ENCODE data around the gene CARM1. TPM values are rescaled to one million over a fixed set of nuclear protein-coding genes. Genes with fewer than 3 reads are reported as not detected.

The CARM1 gene
- total RNA-seq, 1 experiment from 2014 or later, result 56.2 TPM

- no peak for TF ChIP-seq EZH2 (IDR thresholded peaks at IDR 0.05; ENCODE audit: low read length, unreplicated experiment)
- no peak for TF ChIP-seq CTCF (conservative IDR thresholded peaks at IDR 0.05; ENCODE audit: low read depth, low read length)
- TF ChIP-seq EZH2phosphoT487 (IDR thresholded peaks at IDR 0.05; ENCODE audit: borderline replicate concordance, low read length), result no peak
- H3F3A ChIP-seq (ENCODE audit: low read length, unreplicated experiment), result no peaks in the 10 kb centered on the region
- ATAC-seq, result no peak; the same call in 1 of the 2 replicates
- peaks cover 51% of the 10 kb centered on the region for H3K79me2 ChIP-seq (ENCODE audit: low read length)
- H3K27me3 ChIP-seq (ENCODE audit: low read length), result no peaks in the 10 kb centered on the region
- ChIA-PET POLR2A (ENCODE audit: unreplicated experiment) (no interaction called here), CTCF (interaction anchor here (0.5 to 2.1 kb wide), 5 partner anchors 27 to 172 kb away, joined by 3 to 25 read pairs (median 3); partner anchors contain the start of gene TMED1)
- BruUV-seq (replicated peaks), result no TSS peak
- no peaks in the 10 kb centered on the region for H3K9me3 ChIP-seq (ENCODE audit: low read length)
- no peaks in the 10 kb centered on the region for H3K36me3 ChIP-seq (ENCODE audit: low read depth, low read length)
- H3K4me2 ChIP-seq (ENCODE audit: low read length), result peak overlapping the region; percentile 80
- H3K9ac ChIP-seq (ENCODE audit: low read length), result peak overlapping the region; percentile 93
- intact Hi-C loops (cut with micrococcal nuclease), result loop anchor here (1.0 to 5.0 kb wide), 3 partner anchors 25 to 45 kb away; partner anchors contain the start of gene TMED1
- peaks cover 8% of the 10 kb centered on the region; the same call in 1 of the 2 replicates for H3K4me1 ChIP-seq (ENCODE audit: insufficient read depth, low read length)
- H3K27ac ChIP-seq (ENCODE audit: low read length), result peak overlapping the region; percentile 31
- H2AFZ ChIP-seq (ENCODE audit: low read length), result peak overlapping the region; percentile 69
- DNase-seq, result peak; percentile 19
- H3K4me3 ChIP-seq (ENCODE audit: low read length), result peak overlapping the region; percentile 84
- no peaks in the 10 kb centered on the region for H3K9me2 ChIP-seq (replicated peaks; ENCODE audit: low read length)
- H4K20me1 ChIP-seq (ENCODE audit: low read length), result no peaks in the 10 kb centered on the region
Observed at GRCh38 chr19:10871711-10872545, 575 bp downstream of the CARM1 start.

GRCh38 chr19:10872546-10873107 is 1.3 kb downstream of the CARM1 start:
- intact Hi-C loops (cut with micrococcal nuclease), result loop anchor here (2.0 to 5.0 kb wide), 2 partner anchors 24 to 45 kb away; no protein-coding TSS in a partner anchor
- peak overlapping the region; percentile 80 for H3K4me2 ChIP-seq (ENCODE audit: low read length)
- BruUV-seq (replicated peaks), result TSS peak; percentile 35
- no peaks in the 10 kb centered on the region for H4K20me1 ChIP-seq (ENCODE audit: low read length)
- H3K9me3 ChIP-seq (ENCODE audit: low read length), result no peaks in the 10 kb centered on the region
- ATAC-seq (no peak), DNase-seq (peak; percentile 19)
- no peaks in the 10 kb centered on the region for H3K9me2 ChIP-seq (replicated peaks; ENCODE audit: low read length)
- no peaks in the 10 kb centered on the region for H3F3A ChIP-seq (ENCODE audit: low read length, unreplicated experiment)
- no peak for TF ChIP-seq CTCF (conservative IDR thresholded peaks at IDR 0.05; ENCODE audit: low read depth, low read length)
- TF ChIP-seq EZH2 (IDR thresholded peaks at IDR 0.05; ENCODE audit: low read length, unreplicated experiment), result no peak
- TF ChIP-seq EZH2phosphoT487 (IDR thresholded peaks at IDR 0.05; ENCODE audit: borderline replicate concordance, low read length), result no peak
- H3K79me2 ChIP-seq (ENCODE audit: low read length), result peaks cover 56% of the 10 kb centered on the region
- H2AFZ ChIP-seq (ENCODE audit: low read length), result peak overlapping the region; percentile 69
- ChIA-PET CTCF (interaction anchor here (0.5 to 1.1 kb wide), 3 partner anchors 26 to 59 kb away, joined by 3 to 16 read pairs (median 3); no protein-coding TSS in a partner anchor), POLR2A (ENCODE audit: unreplicated experiment) (no interaction called here)
- peak overlapping the region; percentile 31; the same call in 1 of the 2 replicates for H3K27ac ChIP-seq (ENCODE audit: low read length)
- H3K4me1 ChIP-seq (ENCODE audit: insufficient read depth, low read length), result peaks cover 8% of the 10 kb centered on the region; the same call in 1 of the 2 replicates
- no peaks in the 10 kb centered on the region for H3K27me3 ChIP-seq (ENCODE audit: low read length)
- no peaks in the 10 kb centered on the region for H3K36me3 ChIP-seq (ENCODE audit: low read depth, low read length)
- peak overlapping the region; percentile 93 for H3K9ac ChIP-seq (ENCODE audit: low read length)
- peak overlapping the region; percentile 84 for H3K4me3 ChIP-seq (ENCODE audit: low read length)
